Activated T-cell treated with anti-CD3 and anti-CD28 coated beads, Interleukin-2, amount 50 U/mL, for 24 hours (primary cell): ENCODE measurements around the gene CDC16.

Source experiments
- DNase-seq: peaks from one replicate; pipeline ENCODE4 v3.0.0-alpha.2; 2020
- H3K27ac Mint-ChIP-seq: 2 replicates; pipeline ENCODE4 v1.8.0; 2020; ENCODE audit warnings: mild to moderate bottlenecking, mixed read lengths
- H3K27me3 Mint-ChIP-seq: 2 replicates; pipeline ENCODE4 v1.8.0; 2020; ENCODE audit warnings: mixed read lengths
- H3K36me3 Mint-ChIP-seq: 2 replicates; pipeline ENCODE4 v1.8.0; 2020; ENCODE audit warnings: low read depth, mixed read lengths
- H3K4me1 Mint-ChIP-seq: 2 replicates; pipeline ENCODE4 v1.8.0; 2020; ENCODE audit warnings: low read depth, mixed read lengths
- H3K4me3 Mint-ChIP-seq: 2 replicates; pipeline ENCODE4 v1.8.0; 2020; ENCODE audit warnings: mild to moderate bottlenecking, moderate library complexity, mixed read lengths
- H3K9me3 Mint-ChIP-seq: 2 replicates; pipeline ENCODE4 v1.8.0; 2020; ENCODE audit warnings: mixed read lengths

Gene CDC16

DNA sequence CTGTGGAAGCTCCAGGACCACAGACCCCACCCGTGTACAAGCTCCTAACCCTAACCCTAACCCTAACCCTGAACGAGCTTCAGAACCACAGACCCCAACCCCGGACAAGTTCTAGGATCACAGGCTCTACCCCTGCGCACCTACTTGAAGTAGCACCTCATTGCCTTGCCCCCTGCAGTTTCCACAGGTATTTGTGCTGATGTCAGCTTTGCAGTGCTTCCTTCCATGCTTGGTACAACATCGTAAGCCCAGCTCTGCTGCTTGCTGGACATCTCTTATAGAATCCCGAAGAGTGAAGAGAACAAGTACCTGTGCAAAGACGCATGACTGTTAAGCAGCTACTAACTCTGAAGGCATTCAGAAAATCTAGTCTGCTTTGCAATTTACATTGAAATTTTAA is 20.7 kb upstream of the CDC16 start:
- Mint-ChIP-seq H3K4me1 (peaks cover 29% of the 10 kb centered on the region), H3K9me3 (no peaks in the 10 kb centered on the region), H3K36me3 (no peaks in the 10 kb centered on the region), H3K27ac (no peak overlapping the region), H3K27me3 (no peaks in the 10 kb centered on the region), H3K4me3 (no peak overlapping the region)
- no peak for DNase-seq

DNA sequence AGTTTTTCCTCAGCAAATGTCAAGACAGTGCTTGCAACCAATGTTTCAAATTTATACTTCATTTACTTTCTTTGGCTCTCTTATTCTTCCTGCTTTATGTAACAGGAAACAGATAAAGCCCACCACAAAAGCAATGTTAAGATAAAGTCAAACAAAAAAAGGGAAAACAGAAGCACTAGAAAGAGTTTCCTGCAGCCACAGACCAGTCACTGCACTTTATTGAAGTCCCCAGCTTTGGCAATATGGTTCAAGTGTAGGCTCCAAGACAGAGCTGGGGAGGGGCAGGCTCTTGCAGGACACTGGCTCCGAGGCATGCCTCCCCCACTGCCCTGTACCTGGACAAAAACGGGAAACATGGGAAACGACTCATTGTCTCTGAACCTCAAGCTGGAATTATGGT is 15.3 kb upstream of the CDC16 start:
- peaks cover 58% of the 10 kb centered on the region for H3K4me1 Mint-ChIP-seq

DNA sequence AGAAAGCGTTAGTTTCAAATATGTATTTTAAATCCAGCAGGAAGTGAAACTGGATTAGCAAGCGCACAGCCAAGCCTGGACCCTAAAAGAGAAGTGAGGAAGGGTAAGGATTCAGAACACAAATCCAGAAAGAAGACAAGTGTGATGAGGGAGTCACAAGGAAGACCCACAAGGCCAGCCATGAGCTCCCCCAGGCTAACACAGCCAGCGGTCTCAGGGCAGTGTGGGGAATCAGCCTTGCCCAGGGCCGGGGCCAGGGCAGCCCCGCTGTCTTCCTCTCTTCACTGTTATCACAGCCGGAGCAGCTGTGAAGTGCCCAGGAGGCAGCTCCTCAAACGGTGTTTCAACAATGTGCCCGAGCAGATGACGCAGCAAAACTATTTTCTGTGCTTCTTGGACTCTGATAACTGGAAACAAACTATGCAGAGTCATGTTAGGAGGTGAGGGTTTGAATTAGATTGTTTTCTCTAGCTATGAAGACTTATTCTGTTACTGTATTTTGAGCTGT is 12.2 kb upstream of the CDC16 start:
- Mint-ChIP-seq H3K36me3 (no peaks in the 10 kb centered on the region), H3K27me3 (no peaks in the 10 kb centered on the region), H3K27ac (peak overlapping the region; percentile 66), H3K9me3 (no peaks in the 10 kb centered on the region), H3K4me1 (peaks cover 80% of the 10 kb centered on the region), H3K4me3 (no peak overlapping the region)
- DNase-seq = no peak

More for the DNA sequence above, 15.3 kb upstream of the CDC16 start:
- Mint-ChIP-seq H3K36me3 (no peaks in the 10 kb centered on the region), H3K9me3 (no peaks in the 10 kb centered on the region), H3K27ac (no peak overlapping the region), H3K4me3 (no peak overlapping the region), H3K27me3 (no peaks in the 10 kb centered on the region)
- DNase-seq = no peak

DNA sequence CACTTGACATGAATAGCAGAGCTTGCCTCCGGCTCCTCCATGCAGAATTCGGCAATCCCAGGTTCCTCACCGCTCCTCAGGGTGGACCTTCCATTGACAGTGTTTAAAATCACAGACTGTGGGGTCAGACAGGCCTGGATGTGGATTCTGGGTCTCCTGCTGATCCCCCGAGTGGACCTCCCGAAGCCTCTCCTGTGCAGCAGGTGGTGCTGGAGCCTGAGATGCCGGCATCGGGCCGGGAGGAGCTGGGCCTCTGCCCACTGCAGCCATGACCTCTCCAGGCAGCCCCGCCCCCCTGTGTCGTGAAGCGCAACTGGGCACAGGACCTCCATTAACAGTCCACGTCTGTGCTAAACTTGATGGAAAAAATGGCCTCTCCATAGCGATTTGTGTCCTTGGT is 10.5 kb upstream of the CDC16 start:
- Mint-ChIP-seq H3K27ac (no peak overlapping the region), H3K9me3 (no peaks in the 10 kb centered on the region), H3K4me1 (peaks cover 68% of the 10 kb centered on the region), H3K27me3 (no peaks in the 10 kb centered on the region), H3K4me3 (no peak overlapping the region), H3K36me3 (no peaks in the 10 kb centered on the region)
- DNase-seq = no peak

DNA sequence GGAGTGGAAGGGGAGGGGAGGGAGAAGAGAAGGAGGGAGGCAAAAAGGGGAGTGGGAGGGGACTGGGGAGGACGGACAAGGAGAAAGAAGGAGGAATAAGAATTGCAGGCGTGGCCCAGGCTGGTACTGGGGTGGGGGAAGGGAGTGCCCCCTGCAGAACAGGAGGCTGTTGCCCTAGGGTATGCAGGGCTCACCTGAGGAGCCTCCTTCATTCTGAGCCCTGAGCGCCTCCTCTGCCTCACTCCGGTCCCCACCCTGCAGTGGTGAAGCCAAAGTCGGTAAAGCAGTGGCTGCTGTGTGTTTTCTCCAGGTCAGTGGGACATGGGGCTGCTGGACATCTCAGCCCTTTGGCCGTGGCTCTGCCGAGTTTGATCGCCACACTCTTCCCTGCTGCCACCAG is 9.1 kb upstream of the CDC16 start:
- no peak overlapping the region for H3K27ac Mint-ChIP-seq
- H3K9me3 Mint-ChIP-seq = no peaks in the 10 kb centered on the region

DNA sequence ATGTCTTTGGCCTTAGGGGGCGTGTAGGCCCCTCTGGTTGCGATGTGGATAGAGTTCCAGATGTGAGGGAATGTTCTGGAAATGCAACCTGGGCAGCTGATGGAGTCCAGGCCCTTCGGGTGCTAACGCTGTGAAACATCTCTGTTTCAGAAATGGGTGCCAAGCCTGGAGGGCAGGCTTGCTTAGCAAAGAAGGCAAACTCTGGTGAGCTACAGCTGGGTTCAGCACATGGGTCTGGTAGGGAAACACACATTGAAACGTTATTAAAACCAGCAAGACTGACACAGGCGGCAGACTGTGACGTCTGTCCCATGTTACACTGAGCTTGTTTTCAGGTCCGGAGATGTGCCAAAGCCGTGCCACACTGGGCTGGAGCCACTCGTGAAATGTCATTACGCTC is 8.6 kb upstream of the CDC16 start:
- no peak overlapping the region for H3K4me3 Mint-ChIP-seq
- no peak overlapping the region for H3K27ac Mint-ChIP-seq
- H3K27me3 Mint-ChIP-seq = no peaks in the 10 kb centered on the region
- peaks cover 55% of the 10 kb centered on the region for H3K4me1 Mint-ChIP-seq
- no peaks in the 10 kb centered on the region for H3K9me3 Mint-ChIP-seq
- no peaks in the 10 kb centered on the region for H3K36me3 Mint-ChIP-seq
- peak; percentile 49 for DNase-seq

More for the DNA sequence above, 9.1 kb upstream of the CDC16 start:
- Mint-ChIP-seq H3K4me1 (peaks cover 60% of the 10 kb centered on the region), H3K27me3 (no peaks in the 10 kb centered on the region), H3K4me3 (no peak overlapping the region), H3K36me3 (no peaks in the 10 kb centered on the region)
- no peak for DNase-seq

DNA sequence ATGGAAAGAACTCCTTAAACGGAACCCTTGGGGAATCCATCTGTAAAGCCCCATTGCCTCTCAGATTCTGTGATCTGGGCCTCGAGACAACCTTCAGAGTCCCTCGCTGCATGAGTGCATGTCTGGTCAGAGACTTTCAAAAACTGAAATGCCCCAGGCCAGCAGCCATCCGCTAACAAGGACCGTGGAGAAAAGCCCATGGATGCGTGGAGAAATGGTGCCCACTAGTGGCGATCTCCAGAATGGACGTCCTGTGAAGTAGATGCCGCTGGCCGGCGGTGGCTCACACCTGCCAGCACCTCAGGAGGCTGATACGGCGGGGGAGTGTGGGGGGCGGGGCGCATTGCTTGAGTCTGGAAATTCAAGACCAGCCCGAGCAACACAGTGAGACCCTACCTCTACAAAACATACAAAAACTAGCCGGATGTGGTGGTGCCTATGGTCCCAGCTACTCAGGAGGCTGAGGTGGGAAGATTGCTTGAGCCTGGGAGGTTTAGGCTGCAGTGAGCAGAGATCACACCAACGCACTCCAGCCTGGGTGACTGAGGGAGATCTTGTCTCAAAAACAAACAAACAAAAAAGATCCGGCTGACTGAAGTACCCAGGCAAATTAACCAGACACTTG is 7.9 kb upstream of the CDC16 start:
- Mint-ChIP-seq H3K9me3 (no peaks in the 10 kb centered on the region), H3K36me3 (no peaks in the 10 kb centered on the region), H3K27ac (no peak overlapping the region), H3K4me3 (no peak overlapping the region), H3K4me1 (peaks cover 49% of the 10 kb centered on the region), H3K27me3 (no peaks in the 10 kb centered on the region)
- peak; percentile 91 for DNase-seq

DNA sequence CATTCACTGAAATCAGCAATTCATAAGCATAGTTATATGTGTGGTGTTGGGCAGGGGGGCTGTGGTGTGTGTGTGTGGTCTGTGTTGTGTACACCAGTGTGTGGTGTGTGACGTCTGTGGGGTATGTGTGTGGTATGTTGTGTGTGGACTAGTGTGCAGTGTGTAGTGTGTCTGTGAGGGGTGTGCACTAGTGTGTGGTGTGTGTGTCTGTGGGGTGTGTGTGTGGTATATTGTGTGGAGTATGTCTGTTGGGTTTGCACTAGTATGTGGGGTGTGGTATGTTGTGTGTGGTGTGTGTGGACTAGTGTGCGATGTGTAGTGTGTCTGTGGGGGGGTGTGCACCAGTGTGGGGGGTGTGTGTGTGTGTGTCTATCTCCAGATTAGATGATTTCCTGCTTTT is 7.2 kb upstream of the CDC16 start:
- no peak overlapping the region for H3K4me3 Mint-ChIP-seq
- DNase-seq = no peak
- H3K27me3 Mint-ChIP-seq = no peaks in the 10 kb centered on the region
- H3K9me3 Mint-ChIP-seq = no peaks in the 10 kb centered on the region
- no peak overlapping the region for H3K27ac Mint-ChIP-seq
- peaks cover 48% of the 10 kb centered on the region for H3K4me1 Mint-ChIP-seq
- H3K36me3 Mint-ChIP-seq = no peaks in the 10 kb centered on the region

DNA sequence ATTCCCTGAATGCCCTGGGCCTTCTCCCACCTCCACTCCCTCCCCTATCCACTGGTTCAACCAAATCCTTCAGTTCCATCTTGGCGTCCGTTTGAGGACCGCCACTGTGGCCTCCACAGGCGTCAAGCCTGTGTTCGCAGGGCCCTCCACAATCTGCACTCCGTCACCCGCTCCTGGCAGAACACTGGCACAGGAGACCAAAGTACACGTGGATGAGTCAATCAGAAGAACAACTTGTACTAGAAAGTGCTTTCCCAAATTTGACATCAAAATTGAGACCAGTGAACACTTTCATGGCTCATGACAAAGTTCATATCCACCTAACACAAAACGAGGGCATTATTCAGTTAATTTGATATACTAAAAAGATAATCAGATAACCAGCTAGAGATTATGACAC is 6.5 kb upstream of the CDC16 start:
- Mint-ChIP-seq H3K36me3 (no peaks in the 10 kb centered on the region), H3K9me3 (no peaks in the 10 kb centered on the region), H3K4me1 (peaks cover 45% of the 10 kb centered on the region), H3K4me3 (no peak overlapping the region), H3K27ac (no peak overlapping the region), H3K27me3 (no peaks in the 10 kb centered on the region)
- DNase-seq = no peak

DNA sequence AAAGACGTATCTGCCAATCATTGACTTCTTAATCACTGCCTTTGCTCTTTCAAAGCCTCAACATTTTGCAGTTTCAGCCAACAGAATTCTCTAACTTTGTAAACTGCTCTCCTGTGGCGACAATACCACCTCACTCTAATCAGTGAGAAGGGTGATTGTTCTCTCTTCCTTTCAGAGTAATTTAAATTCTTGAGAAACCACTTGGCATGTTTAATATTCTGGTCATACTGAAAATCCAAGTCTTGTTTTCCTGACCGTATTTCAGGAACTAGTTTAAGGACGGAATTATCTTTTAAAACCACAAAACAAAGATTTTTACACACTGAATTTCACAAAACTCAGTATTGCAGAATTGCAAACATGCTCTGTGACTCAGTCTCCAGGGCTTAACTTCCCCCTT is 5.2 kb upstream of the CDC16 start:
- DNase-seq = no peak
- no peak overlapping the region for H3K4me3 Mint-ChIP-seq

DNA sequence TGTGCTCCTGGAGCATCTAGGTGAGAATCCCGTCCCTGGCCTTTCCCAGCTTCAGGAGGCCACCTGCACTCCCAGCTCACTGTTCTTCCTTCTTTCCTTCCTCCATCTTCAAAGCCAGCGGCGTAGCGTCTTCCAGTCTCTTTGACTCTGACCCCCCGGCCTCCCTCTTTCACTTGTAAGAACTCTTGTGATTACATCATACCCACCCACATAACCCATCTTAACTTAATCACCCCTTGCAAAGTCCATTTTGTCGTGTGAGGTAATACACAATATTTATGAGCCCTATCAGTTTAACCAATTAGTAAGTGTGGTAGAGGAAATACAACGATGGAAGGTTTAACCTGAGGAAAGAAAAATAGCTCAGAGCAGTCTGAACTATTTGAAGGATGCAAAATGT is 4.6 kb upstream of the CDC16 start:
- peaks cover 2% of the 10 kb centered on the region for H3K9me3 Mint-ChIP-seq
- H3K4me1 Mint-ChIP-seq = peaks cover 41% of the 10 kb centered on the region
- H3K27ac Mint-ChIP-seq = no peak overlapping the region
- H3K4me3 Mint-ChIP-seq = no peak overlapping the region
- H3K36me3 Mint-ChIP-seq = peaks cover 4% of the 10 kb centered on the region
- H3K27me3 Mint-ChIP-seq = no peaks in the 10 kb centered on the region
- no peak for DNase-seq

More for the DNA sequence above, 5.2 kb upstream of the CDC16 start:
- Mint-ChIP-seq H3K9me3 (peaks cover 2% of the 10 kb centered on the region), H3K27me3 (no peaks in the 10 kb centered on the region), H3K36me3 (peaks cover 2% of the 10 kb centered on the region), H3K27ac (no peak overlapping the region), H3K4me1 (peaks cover 45% of the 10 kb centered on the region)

DNA sequence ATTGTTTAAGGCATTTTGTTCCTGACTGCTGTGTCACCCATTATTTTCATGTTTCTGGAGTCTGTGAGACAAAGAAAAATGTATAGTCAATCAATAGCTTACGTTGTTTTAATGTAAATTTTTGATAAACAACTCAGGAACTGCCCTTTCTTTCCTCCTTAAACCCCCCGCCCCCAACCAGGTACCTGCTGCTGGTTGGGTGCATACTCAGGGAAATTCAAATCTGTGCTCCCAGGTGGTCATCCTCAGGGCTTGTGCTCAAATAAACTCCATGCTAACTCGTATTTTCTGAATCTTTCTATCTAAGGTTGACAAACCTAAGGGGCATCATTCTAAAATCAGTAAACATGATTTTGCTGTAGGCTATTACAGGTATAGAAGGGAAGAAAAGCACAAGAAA is 4.1 kb upstream of the CDC16 start:
- H3K4me3 Mint-ChIP-seq = no peak overlapping the region
- H3K9me3 Mint-ChIP-seq = peaks cover 2% of the 10 kb centered on the region
- peaks cover 43% of the 10 kb centered on the region for H3K4me1 Mint-ChIP-seq
- no peak for DNase-seq
- peaks cover 9% of the 10 kb centered on the region for H3K36me3 Mint-ChIP-seq
- no peak overlapping the region for H3K27ac Mint-ChIP-seq
- H3K27me3 Mint-ChIP-seq = no peaks in the 10 kb centered on the region

DNA sequence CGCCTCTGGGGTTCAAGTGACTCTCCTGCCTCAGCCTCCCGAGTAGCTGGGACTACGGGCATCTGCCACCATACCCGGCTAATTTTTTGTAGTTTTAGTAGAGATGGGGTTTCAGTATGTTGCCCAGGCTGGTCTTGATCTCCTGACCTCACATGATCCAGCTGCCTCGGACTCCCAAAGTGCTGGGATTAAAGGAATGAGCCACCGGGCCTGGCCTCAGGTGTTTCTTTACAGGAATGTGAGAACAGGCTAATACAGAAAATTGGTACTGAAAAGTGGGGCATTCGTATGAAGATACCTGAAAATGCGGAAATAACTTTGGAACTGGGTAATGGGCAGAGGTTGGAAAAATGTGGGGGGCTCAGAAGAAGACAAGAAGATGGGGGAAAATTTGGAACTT is 2.8 kb upstream of the CDC16 start:
- Mint-ChIP-seq H3K27ac (no peak overlapping the region), H3K27me3 (no peaks in the 10 kb centered on the region), H3K4me1 (peaks cover 41% of the 10 kb centered on the region), H3K9me3 (peaks cover 2% of the 10 kb centered on the region), H3K4me3 (no peak overlapping the region), H3K36me3 (peaks cover 20% of the 10 kb centered on the region)
- DNase-seq = no peak

DNA sequence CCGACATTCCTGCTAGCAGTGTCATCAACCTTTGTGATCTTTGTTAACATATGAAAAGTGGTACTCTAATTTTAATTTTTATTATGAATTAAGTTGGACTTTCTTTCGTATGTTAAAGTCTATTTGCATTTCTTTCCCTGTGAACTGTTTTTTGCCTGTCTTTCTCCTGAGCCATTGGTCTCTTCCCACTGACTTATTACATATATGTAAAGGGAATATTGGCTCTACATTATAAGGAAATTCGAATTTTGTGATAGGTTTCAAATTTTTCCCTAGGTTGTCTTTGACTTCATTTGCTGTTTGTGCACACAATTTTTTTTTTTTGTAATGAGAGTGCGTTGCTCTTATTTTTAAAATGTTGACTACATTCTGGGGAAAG is 442 bp upstream of the CDC16 start:
- DNase-seq = no peak
- Mint-ChIP-seq H3K27me3 (no peaks in the 10 kb centered on the region), H3K9me3 (peaks cover 2% of the 10 kb centered on the region), H3K4me3 (peak overlapping the region; percentile 94), H3K27ac (peak overlapping the region; percentile 96), H3K36me3 (peaks cover 41% of the 10 kb centered on the region), H3K4me1 (peaks cover 46% of the 10 kb centered on the region)

DNA sequence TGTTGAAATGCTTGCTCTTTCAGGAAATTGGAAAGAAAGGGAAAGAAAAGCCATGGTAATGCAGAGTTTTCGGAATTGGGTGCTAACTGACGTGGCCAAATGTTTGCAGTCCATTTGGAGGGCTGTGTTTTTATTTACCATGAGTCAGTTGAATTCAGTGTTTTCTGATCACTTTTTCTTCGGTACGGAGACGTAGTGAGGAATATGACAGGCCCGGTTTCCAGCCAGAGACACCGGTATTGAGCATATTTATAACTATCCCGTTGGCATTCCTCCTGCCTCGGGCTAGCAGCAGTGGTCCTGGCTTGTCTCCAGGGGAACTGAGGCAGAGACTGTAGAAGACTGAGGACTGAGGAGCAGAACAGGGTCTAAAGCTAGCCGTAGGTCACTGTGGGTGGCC is 1.0 kb downstream of the CDC16 start:
- peaks cover 46% of the 10 kb centered on the region for H3K4me1 Mint-ChIP-seq
- no peak for DNase-seq
- peak overlapping the region; percentile 94 for H3K4me3 Mint-ChIP-seq
- H3K27me3 Mint-ChIP-seq = no peaks in the 10 kb centered on the region
- H3K9me3 Mint-ChIP-seq = peaks cover 2% of the 10 kb centered on the region
- H3K36me3 Mint-ChIP-seq = peaks cover 54% of the 10 kb centered on the region
- H3K27ac Mint-ChIP-seq = peak overlapping the region; percentile 96

DNA sequence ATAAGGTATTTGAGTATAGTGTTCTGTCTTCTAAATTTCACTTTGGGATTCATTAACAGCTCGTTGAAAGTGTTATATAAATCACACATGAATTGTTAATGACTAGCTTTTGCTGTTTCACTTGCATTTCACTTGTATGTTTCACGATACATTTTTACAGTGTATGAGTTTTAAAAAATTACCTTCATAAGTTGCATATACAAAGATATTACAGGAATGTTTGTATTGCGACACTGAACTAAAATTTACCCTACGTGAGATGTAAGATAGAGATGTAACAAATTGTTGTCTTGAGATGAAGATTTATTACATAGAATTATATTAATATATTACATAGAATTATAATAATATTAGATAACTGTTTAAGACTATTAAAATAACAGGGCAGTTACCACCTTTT is 1.5 kb downstream of the CDC16 start:
- Mint-ChIP-seq H3K9me3 (peaks cover 2% of the 10 kb centered on the region), H3K4me3 (peak overlapping the region; percentile 94), H3K36me3 (peaks cover 59% of the 10 kb centered on the region), H3K4me1 (peaks cover 50% of the 10 kb centered on the region), H3K27ac (peak overlapping the region; percentile 96), H3K27me3 (no peaks in the 10 kb centered on the region)
- DNase-seq = no peak
